Measurements from ENCODE around the gene ROBO1.

DNA sequence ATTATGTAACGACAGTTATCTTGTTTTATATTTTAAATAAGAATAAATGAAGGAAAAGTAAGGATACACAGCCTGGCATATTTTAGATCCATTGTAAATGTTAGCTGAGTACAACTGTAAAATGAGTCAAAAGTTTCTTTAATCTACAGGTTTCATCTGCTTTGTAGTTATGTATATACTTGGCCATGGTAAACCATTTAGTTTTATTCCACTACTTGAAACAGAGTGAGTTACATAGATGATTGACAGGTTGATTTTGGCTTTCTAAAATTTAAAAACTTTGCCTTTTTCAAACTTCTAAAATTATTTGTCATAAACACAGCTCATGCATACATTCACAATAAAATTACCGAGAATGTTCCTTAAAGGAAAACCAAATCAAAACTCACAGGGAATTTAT is 371.2 kb downstream of the ROBO1 start:
- TF ChIP-seq, protein P1, sequence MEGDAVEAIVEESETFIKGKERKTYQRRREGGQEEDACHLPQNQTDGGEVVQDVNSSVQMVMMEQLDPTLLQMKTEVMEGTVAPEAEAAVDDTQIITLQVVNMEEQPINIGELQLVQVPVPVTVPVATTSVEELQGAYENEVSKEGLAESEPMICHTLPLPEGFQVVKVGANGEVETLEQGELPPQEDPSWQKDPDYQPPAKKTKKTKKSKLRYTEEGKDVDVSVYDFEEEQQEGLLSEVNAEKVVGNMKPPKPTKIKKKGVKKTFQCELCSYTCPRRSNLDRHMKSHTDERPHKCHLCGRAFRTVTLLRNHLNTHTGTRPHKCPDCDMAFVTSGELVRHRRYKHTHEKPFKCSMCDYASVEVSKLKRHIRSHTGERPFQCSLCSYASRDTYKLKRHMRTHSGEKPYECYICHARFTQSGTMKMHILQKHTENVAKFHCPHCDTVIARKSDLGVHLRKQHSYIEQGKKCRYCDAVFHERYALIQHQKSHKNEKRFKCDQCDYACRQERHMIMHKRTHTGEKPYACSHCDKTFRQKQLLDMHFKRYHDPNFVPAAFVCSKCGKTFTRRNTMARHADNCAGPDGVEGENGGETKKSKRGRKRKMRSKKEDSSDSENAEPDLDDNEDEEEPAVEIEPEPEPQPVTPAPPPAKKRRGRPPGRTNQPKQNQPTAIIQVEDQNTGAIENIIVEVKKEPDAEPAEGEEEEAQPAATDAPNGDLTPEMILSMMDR (IDR thresholded peaks at IDR 0.05) = no peak
- no peak for TF ChIP-seq EZH2 (IDR thresholded peaks at IDR 0.05)
- no peak for TF ChIP-seq EZH2phosphoT487 (IDR thresholded peaks at IDR 0.05)
